IMR-90 (cell line): ENCODE results near the gene NDUFB7.

Experiments used
- BHLHE40 ChIP-seq: fragments of 150-350 bp; IDR thresholded peaks from 2 replicates; pipeline ENCODE4 v1.6.1; 2016; ENCODE audit warnings: mild to moderate bottlenecking, low read depth, low read length
- MAZ ChIP-seq: IDR thresholded peaks from 2 replicates; pipeline ENCODE4 v1.6.1; 2012; ENCODE audit warnings: low read depth, mild to moderate bottlenecking, low read length, improper control_type of control experiment, moderate library complexity, borderline replicate concordance
- TF ChIP-seq, protein P1 (sequence below): conservative IDR thresholded peaks from 2 replicates; pipeline ENCODE4 v1.5.1; 2012; ENCODE audit warnings: mild to moderate bottlenecking, low read depth, low read length, improper control_type of control experiment

DNA sequence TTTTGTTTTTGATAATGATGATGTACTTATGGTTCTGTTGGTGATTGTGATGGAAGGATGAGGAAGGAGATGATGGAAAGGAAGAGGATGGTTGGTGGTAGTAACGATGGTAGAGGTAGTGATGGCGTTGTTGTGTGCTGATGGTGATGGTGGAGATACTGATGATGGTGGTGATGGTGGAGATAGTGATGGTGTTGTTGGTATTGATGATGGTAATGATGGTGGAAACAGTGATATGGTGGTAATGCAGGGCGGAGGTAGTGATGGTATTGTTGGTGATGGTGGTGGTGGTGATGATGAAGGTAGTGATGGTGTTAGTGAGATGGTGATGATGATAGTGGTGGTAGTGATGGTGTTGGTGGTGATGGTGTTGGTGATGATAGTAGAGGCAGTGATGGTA, 23.7 kb upstream of the NDUFB7 start:
- TF ChIP-seq, protein P1, sequence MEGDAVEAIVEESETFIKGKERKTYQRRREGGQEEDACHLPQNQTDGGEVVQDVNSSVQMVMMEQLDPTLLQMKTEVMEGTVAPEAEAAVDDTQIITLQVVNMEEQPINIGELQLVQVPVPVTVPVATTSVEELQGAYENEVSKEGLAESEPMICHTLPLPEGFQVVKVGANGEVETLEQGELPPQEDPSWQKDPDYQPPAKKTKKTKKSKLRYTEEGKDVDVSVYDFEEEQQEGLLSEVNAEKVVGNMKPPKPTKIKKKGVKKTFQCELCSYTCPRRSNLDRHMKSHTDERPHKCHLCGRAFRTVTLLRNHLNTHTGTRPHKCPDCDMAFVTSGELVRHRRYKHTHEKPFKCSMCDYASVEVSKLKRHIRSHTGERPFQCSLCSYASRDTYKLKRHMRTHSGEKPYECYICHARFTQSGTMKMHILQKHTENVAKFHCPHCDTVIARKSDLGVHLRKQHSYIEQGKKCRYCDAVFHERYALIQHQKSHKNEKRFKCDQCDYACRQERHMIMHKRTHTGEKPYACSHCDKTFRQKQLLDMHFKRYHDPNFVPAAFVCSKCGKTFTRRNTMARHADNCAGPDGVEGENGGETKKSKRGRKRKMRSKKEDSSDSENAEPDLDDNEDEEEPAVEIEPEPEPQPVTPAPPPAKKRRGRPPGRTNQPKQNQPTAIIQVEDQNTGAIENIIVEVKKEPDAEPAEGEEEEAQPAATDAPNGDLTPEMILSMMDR = no peak
- TF ChIP-seq BHLHE40 = no peak
- no peak for TF ChIP-seq MAZ
